Measurements from ENCODE around the gene TMEM88.
"Not testable (repeated sequence)": the region's sequence is repeated elsewhere in the genome, so short reads cannot be mapped to it uniquely, and the experiment has no call there.

The TMEM88 gene

GRCh38 chr17:7856011-7856810 lies 1.3 kb downstream of the TMEM88 start:
- DNase-seq = no peak
- H3K9me3 ChIP-seq (ENCODE audit: control insufficient read depth, low read length) = no peaks in the 10 kb centered on the region
- H3K36me3 ChIP-seq (ENCODE audit: control insufficient read depth, insufficient read depth, low read length) = peaks cover 8% of the 10 kb centered on the region
- H3K27ac ChIP-seq (ENCODE audit: insufficient read depth, low read length, poor library complexity, severe bottlenecking) = peak overlapping the region; percentile 88
- H3K4me1 ChIP-seq (ENCODE audit: control insufficient read depth, insufficient read depth, low read length, poor library complexity, severe bottlenecking) = peaks cover 38% of the 10 kb centered on the region
- H3K27me3 ChIP-seq (replicated peaks; ENCODE audit: control insufficient read depth, insufficient read depth, low read length, poor library complexity, severe bottlenecking) = no peaks in the 10 kb centered on the region
- peak overlapping the region; percentile 66 for H3K4me3 ChIP-seq (ENCODE audit: insufficient read depth, low read depth, low read length, poor library complexity, severe bottlenecking)

GRCh38 chr17:7856811-7857712 lies 2.2 kb downstream of the TMEM88 start, which contains the start of gene NAA38:
Gene NAA38 (minus strand): TSS chr17:7857559. CDS start chr17:7857463, 96 bp downstream.
- H3K27ac ChIP-seq (ENCODE audit: insufficient read depth, low read length, poor library complexity, severe bottlenecking) = peak within 1 kb of the TSS; percentile 88
- peak within 1 kb of the TSS; percentile 66 for H3K4me3 ChIP-seq (ENCODE audit: insufficient read depth, low read depth, low read length, poor library complexity, severe bottlenecking)
- H3K36me3 ChIP-seq (ENCODE audit: control insufficient read depth, insufficient read depth, low read length) = peaks cover 8% of the 10 kb centered on the region
- DNase-seq = peak; percentile 88 to 94 (median 93)
- H3K27me3 ChIP-seq (replicated peaks; ENCODE audit: control insufficient read depth, insufficient read depth, low read length, poor library complexity, severe bottlenecking) = no peaks in the 10 kb centered on the region
- H3K9me3 ChIP-seq (ENCODE audit: control insufficient read depth, low read length) = no peaks in the 10 kb centered on the region
- peaks cover 32% of the 10 kb centered on the region for H3K4me1 ChIP-seq (ENCODE audit: control insufficient read depth, insufficient read depth, low read length, poor library complexity, severe bottlenecking)

GRCh38 chr17:7857713-7858521 lies 3.1 kb downstream of the TMEM88 start, which contains the start of gene CYB5D1:
Gene CYB5D1 (plus strand): TSS chr17:7858003. CDS start chr17:7858135, 132 bp downstream.
- Histone ChIP-seq H3K9me3 (ENCODE audit: control insufficient read depth, low read length) (no peaks in the 10 kb centered on the region), H3K27me3 (replicated peaks; ENCODE audit: control insufficient read depth, insufficient read depth, low read length, poor library complexity, severe bottlenecking) (no peaks in the 10 kb centered on the region), H3K27ac (ENCODE audit: insufficient read depth, low read length, poor library complexity, severe bottlenecking) (peak within 1 kb of the TSS; percentile 88), H3K4me3 (ENCODE audit: insufficient read depth, low read depth, low read length, poor library complexity, severe bottlenecking) (peak within 1 kb of the TSS; percentile 66), H3K4me1 (ENCODE audit: control insufficient read depth, insufficient read depth, low read length, poor library complexity, severe bottlenecking) (peaks cover 30% of the 10 kb centered on the region), H3K36me3 (ENCODE audit: control insufficient read depth, insufficient read depth, low read length) (peaks cover 2% of the 10 kb centered on the region)
- peak; percentile 76 to 87 (median 84) for DNase-seq

GRCh38 chr17:7858522-7858810 lies 3.6 kb downstream of the TMEM88 start:
- no peaks in the 10 kb centered on the region for H3K9me3 ChIP-seq (ENCODE audit: control insufficient read depth, low read length)
- peak overlapping the region; percentile 88 for H3K27ac ChIP-seq (ENCODE audit: insufficient read depth, low read length, poor library complexity, severe bottlenecking)
- peaks cover 30% of the 10 kb centered on the region for H3K4me1 ChIP-seq (ENCODE audit: control insufficient read depth, insufficient read depth, low read length, poor library complexity, severe bottlenecking)
- H3K4me3 ChIP-seq (ENCODE audit: insufficient read depth, low read depth, low read length, poor library complexity, severe bottlenecking) = peak overlapping the region; percentile 66
- H3K36me3 ChIP-seq (ENCODE audit: control insufficient read depth, insufficient read depth, low read length) = no peaks in the 10 kb centered on the region
- no peak for DNase-seq
- no peaks in the 10 kb centered on the region for H3K27me3 ChIP-seq (replicated peaks; ENCODE audit: control insufficient read depth, insufficient read depth, low read length, poor library complexity, severe bottlenecking)

DNA sequence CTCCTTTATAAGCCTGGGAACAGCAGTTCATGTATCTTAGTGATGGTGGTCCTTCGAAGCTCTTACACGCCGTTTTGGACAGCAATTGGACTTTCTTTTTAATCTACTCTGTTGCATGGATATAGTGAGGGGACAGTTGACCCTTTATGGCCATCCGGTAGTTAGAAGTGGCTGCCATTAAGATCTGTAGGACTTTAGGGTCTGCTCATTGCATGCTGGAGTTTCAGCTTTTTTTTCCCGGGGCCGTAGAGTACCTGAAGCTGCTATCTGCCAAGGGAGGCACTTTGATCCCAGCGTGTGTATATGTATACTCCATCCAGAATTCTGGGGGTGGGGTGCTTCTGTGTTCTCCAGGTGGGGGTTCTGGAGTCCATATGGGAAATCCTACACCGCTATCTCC lies 4.2 kb downstream of the TMEM88 start:
- H3K27ac ChIP-seq (ENCODE audit: insufficient read depth, low read length, poor library complexity, severe bottlenecking) = no peak overlapping the region
- no peaks in the 10 kb centered on the region for H3K36me3 ChIP-seq (ENCODE audit: control insufficient read depth, insufficient read depth, low read length)
- H3K27me3 ChIP-seq (replicated peaks; ENCODE audit: control insufficient read depth, insufficient read depth, low read length, poor library complexity, severe bottlenecking) = no peaks in the 10 kb centered on the region
- DNase-seq = no peak
- no peak overlapping the region for H3K4me3 ChIP-seq (ENCODE audit: insufficient read depth, low read depth, low read length, poor library complexity, severe bottlenecking)
- H3K4me1 ChIP-seq (ENCODE audit: control insufficient read depth, insufficient read depth, low read length, poor library complexity, severe bottlenecking) = peaks cover 30% of the 10 kb centered on the region
- no peaks in the 10 kb centered on the region for H3K9me3 ChIP-seq (ENCODE audit: control insufficient read depth, low read length)

DNA sequence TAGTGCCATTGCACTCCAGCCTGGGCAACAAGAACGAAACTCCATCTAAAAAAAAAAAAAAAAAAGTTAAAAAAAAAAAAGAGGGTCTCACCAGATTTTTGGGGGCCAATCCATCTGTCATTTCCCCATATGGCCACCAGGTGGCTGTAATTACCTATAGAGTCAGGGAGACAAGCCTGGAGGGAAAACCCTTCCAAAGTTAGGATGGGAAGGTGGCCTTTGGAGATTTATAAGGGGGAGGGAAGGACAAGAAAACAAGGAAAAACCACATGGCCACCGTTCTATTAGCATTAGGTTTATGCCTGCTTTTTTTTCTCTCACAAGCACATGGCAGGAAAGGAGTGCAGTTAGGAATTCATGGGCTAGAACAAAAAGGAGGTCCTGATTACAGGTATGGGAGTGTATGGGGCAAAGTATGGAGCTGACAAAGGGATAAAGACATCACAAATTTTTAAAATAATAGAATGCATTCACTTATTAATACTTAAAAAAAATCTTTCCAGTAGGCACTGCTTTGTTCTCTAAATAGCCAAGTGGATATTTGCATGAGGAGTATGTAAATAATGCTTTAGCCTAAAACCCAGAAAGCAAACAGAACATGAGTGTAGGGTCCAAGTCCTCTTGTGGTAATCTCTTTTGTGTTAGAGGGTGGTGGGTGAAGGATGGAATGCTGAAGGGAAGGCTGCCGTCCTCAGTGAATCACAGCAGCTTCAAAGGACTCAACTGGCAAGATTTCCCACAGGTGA lies 8.0 kb downstream of the TMEM88 start:
- DNase-seq = peak in 1 of 3 donors; percentile 46
- H3K27me3 ChIP-seq (replicated peaks; ENCODE audit: control insufficient read depth, insufficient read depth, low read length, poor library complexity, severe bottlenecking) = no peaks in the 10 kb centered on the region
- H3K9me3 ChIP-seq (ENCODE audit: control insufficient read depth, low read length) = no peaks in the 10 kb centered on the region
- H3K4me1 ChIP-seq (ENCODE audit: control insufficient read depth, insufficient read depth, low read length, poor library complexity, severe bottlenecking) = peaks cover 17% of the 10 kb centered on the region
- H3K4me3 ChIP-seq (ENCODE audit: insufficient read depth, low read depth, low read length, poor library complexity, severe bottlenecking) = no peak overlapping the region
- H3K36me3 ChIP-seq (ENCODE audit: control insufficient read depth, insufficient read depth, low read length) = no peaks in the 10 kb centered on the region
- H3K27ac ChIP-seq (ENCODE audit: insufficient read depth, low read length, poor library complexity, severe bottlenecking) = no peak overlapping the region

- H3K9me3 ChIP-seq (ENCODE audit: control insufficient read depth, low read length); DNase-seq; H3K27ac ChIP-seq (ENCODE audit: insufficient read depth, low read length, poor library complexity, severe bottlenecking); H3K36me3 ChIP-seq (ENCODE audit: control insufficient read depth, insufficient read depth, low read length); H3K27me3 ChIP-seq (replicated peaks; ENCODE audit: control insufficient read depth, insufficient read depth, low read length, poor library complexity, severe bottlenecking); H3K4me3 ChIP-seq (ENCODE audit: insufficient read depth, low read depth, low read length, poor library complexity, severe bottlenecking): not testable (repeated sequence)
- H3K4me1 ChIP-seq (ENCODE audit: control insufficient read depth, insufficient read depth, low read length, poor library complexity, severe bottlenecking) = peaks cover 14% of the 10 kb centered on the region
These were observed 9.5 kb downstream of the TMEM88 start for GRCh38 chr17:7864384-7864783.

DNA sequence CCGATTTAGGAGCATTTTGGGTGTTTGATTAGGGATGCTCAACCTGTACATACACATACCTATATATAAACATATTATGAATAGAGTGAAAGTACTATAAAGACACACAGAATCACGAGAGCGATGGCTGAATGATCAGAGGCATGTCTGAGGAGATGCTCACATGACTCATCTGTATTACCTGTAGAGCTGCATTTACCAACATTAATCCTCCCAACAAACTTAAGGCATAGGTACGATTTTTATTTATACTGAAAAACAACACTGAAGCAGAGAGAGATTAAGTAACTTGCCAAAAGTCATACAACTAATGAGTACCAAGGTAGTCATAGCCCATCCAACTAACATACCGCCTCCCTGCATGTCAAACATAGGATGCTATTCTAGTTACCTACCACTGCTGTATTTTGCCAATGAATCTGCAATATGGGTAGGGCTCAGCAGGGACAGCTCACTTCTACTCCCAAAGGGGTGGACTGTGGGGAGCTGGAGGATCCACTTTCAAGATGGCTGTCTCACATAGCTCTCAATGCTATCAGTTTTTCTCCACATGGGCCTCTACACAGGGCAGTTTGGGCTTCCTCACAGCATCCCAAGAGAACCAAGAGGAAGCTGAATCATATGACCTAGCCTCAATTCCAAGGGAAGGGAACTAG lies 10.3 kb downstream of the TMEM88 start:
- Histone ChIP-seq H3K27me3 (replicated peaks; ENCODE audit: control insufficient read depth, insufficient read depth, low read length, poor library complexity, severe bottlenecking) (no peaks in the 10 kb centered on the region), H3K4me3 (ENCODE audit: insufficient read depth, low read depth, low read length, poor library complexity, severe bottlenecking) (no peak overlapping the region), H3K9me3 (ENCODE audit: control insufficient read depth, low read length) (no peaks in the 10 kb centered on the region), H3K27ac (ENCODE audit: insufficient read depth, low read length, poor library complexity, severe bottlenecking) (no peak overlapping the region), H3K4me1 (ENCODE audit: control insufficient read depth, insufficient read depth, low read length, poor library complexity, severe bottlenecking) (peaks cover 14% of the 10 kb centered on the region), H3K36me3 (ENCODE audit: control insufficient read depth, insufficient read depth, low read length) (no peaks in the 10 kb centered on the region)
- DNase-seq = no peak

DNA sequence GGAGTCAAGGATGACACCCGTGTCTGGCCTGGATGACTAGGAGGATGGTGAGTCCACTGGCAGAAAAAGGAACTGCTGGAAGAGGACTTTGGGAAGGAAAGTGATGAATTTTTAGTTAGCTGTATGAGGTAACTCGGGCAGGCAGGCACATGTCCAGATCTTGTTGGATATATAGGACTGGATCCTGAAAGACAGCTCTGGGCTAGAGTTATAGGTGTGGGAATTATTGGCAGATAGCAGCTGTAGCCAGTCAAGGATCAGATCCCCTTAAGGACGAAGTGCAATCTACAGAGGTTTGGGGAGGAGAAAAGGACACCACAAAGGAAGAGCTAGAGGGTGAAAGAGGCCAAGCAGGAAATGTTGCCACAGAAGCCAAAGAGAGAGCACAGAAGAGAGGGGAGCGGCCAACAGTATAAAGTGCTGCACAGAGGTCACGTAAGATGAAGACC lies 13.0 kb downstream of the TMEM88 start:
- Histone ChIP-seq H3K9me3 (ENCODE audit: control insufficient read depth, low read length) (no peaks in the 10 kb centered on the region), H3K27me3 (replicated peaks; ENCODE audit: control insufficient read depth, insufficient read depth, low read length, poor library complexity, severe bottlenecking) (no peaks in the 10 kb centered on the region), H3K4me1 (ENCODE audit: control insufficient read depth, insufficient read depth, low read length, poor library complexity, severe bottlenecking) (peaks cover 14% of the 10 kb centered on the region), H3K4me3 (ENCODE audit: insufficient read depth, low read depth, low read length, poor library complexity, severe bottlenecking) (no peak overlapping the region), H3K27ac (ENCODE audit: insufficient read depth, low read length, poor library complexity, severe bottlenecking) (peak overlapping the region; percentile 12), H3K36me3 (ENCODE audit: control insufficient read depth, insufficient read depth, low read length) (no peaks in the 10 kb centered on the region)
- DNase-seq = no peak

Measured in effector memory CD4-positive, alpha-beta T cell (primary cell).